Measurements from ENCODE around the gene IL9R.
A peak's percentile ranks its signal among the peaks of the same experiment; 100 is the strongest.
"Not testable (repeated sequence)": the region's sequence is repeated elsewhere in the genome, so short reads cannot be mapped to it uniquely, and the experiment has no call there.

IL9R gene

GRCh38 chrX:156008915-156009314 is 11.4 kb downstream of the IL9R start (continued):
- TF ChIP-seq KLF9 (tag by site-specific recombination; IDR thresholded peaks at IDR 0.05; ENCODE audit: low read depth) (0 out of 2 replicates have a peak, but pooled peaks have one; percentile 20), ZNF629 (tag by site-specific recombination; IDR thresholded peaks at IDR 0.05) (no peak), ZNF2 (tag by site-specific recombination; IDR thresholded peaks at IDR 0.05) (peak; percentile 88; the same call in 1 of the 2 replicates), ZNF398 (tag by site-specific recombination; IDR thresholded peaks at IDR 0.05) (0 out of 2 replicates have a peak, but pooled peaks have one; percentile 52), ATF2 (tag by site-specific recombination; IDR thresholded peaks at IDR 0.05; ENCODE audit: low read depth) (no peak), ZNF510 (tag by site-specific recombination; IDR thresholded peaks at IDR 0.05; ENCODE audit: insufficient replicate concordance) (no peak), ZNF513 (tag by site-specific recombination; IDR thresholded peaks at IDR 0.05) (no peak), ZNF707 (tag by site-specific recombination; IDR thresholded peaks at IDR 0.05) (peak; percentile 62; the same call in 1 of the 2 replicates), TCF7L2 (IDR thresholded peaks at IDR 0.05; ENCODE audit: borderline replicate concordance, low read depth, low read length) (no peak), KLF16 (tag by site-specific recombination; IDR thresholded peaks at IDR 0.05) (no peak), PRDM2 (tag by site-specific recombination; IDR thresholded peaks at IDR 0.05; ENCODE audit: borderline replicate concordance) (0 out of 2 replicates have a peak, but pooled peaks have one; percentile 95)

- H3K36me3 ChIP-seq (ENCODE audit: control insufficient read depth in 2 of 2, insufficient read depth in 1 of 2, low read length in 2 of 2); POLR2A ChIA-PET; H3K9me3 ChIP-seq (ENCODE audit: control insufficient read depth, insufficient read depth, low read depth, low read length); CTCF ChIA-PET; H3K4me3 ChIP-seq (ENCODE audit: low read depth, low read length); H3K4me1 ChIP-seq (ENCODE audit: control insufficient read depth, insufficient read depth, low read length); H3K27ac ChIP-seq (ENCODE audit: extremely low read depth, low read depth, low read length): not testable (repeated sequence)
These were observed 12.2 kb downstream of the IL9R start for GRCh38 chrX:156009691-156010090.

GRCh38 chrX:156013286-156013953 is 15.9 kb downstream of the IL9R start:
- POLR2A ChIA-PET; CTCF ChIA-PET; H3K4me3 ChIP-seq (ENCODE audit: low read depth, low read length); H3K4me1 ChIP-seq (ENCODE audit: control insufficient read depth, insufficient read depth, low read length); H3K36me3 ChIP-seq (ENCODE audit: control insufficient read depth in 2 of 2, insufficient read depth in 1 of 2, low read length in 2 of 2); H3K27ac ChIP-seq (ENCODE audit: extremely low read depth, low read depth, low read length); H3K9me3 ChIP-seq (ENCODE audit: control insufficient read depth, insufficient read depth, low read depth, low read length): not testable (repeated sequence)

- H3K4me3 ChIP-seq (ENCODE audit: low read depth, low read length); H3K9me3 ChIP-seq (ENCODE audit: control insufficient read depth, insufficient read depth, low read depth, low read length); H3K27ac ChIP-seq (ENCODE audit: extremely low read depth, low read depth, low read length); H3K36me3 ChIP-seq (ENCODE audit: control insufficient read depth in 2 of 2, insufficient read depth in 1 of 2, low read length in 2 of 2); POLR2A ChIA-PET; H3K4me1 ChIP-seq (ENCODE audit: control insufficient read depth, insufficient read depth, low read length); CTCF ChIA-PET: not testable (repeated sequence)
These were observed 22.4 kb downstream of the IL9R start for GRCh38 chrX:156019846-156020245.

GRCh38 chrX:156023002-156023401 is 25.5 kb downstream of the IL9R start:
- H3K4me1 ChIP-seq (ENCODE audit: control insufficient read depth, insufficient read depth, low read length); H3K27ac ChIP-seq (ENCODE audit: extremely low read depth, low read depth, low read length); H3K36me3 ChIP-seq (ENCODE audit: control insufficient read depth in 2 of 2, insufficient read depth in 1 of 2, low read length in 2 of 2); H3K4me3 ChIP-seq (ENCODE audit: low read depth, low read length); POLR2A ChIA-PET; CTCF ChIA-PET; H3K9me3 ChIP-seq (ENCODE audit: control insufficient read depth, insufficient read depth, low read depth, low read length): not testable (repeated sequence)
